HCT116 (cell line): ENCODE data around the gene ARHGDIA. TPM values are rescaled to one million over a fixed set of nuclear protein-coding genes. Genes with fewer than 3 reads are reported as not detected.

ENCODE experiments used
- ATAC-seq: fragments of 200-7000 bp; cut with Tn5 transposase; 2 replicates; pipeline ENCODE4 v1.9.1; 2020; ENCODE audit warnings: mild to moderate bottlenecking, moderate library complexity
- BruUV-seq: library from RNA; stranded (reverse); fragments of 400-500 nt; replicated peaks from 2 replicates; lab custom pipeline; 2021; lab: Mats Ljungman, UMichigan
- CTCF ChIA-PET: fragments of 300-600 bp; sonication (Branson Sonifier 250); formaldehyde crosslinking; loops from one replicate; lab custom pipeline; 2021; ENCODE audit warnings: antibody characterized with exemption; lab: Charles Lee
- POLR2A ChIA-PET: fragments of 300-600, 350-600 bp; sonication (Branson Sonifier 250); formaldehyde crosslinking; loops from one replicate; lab custom pipeline; 2021; ENCODE audit warnings: antibody characterized with exemption; lab: Charles Lee
- RAD21 ChIA-PET, 2 experiments: fragments of 300-600 bp; sonication (Branson Sonifier 250); formaldehyde crosslinking; loops; one replicate each; lab custom pipeline; 2023; ENCODE audit warnings: low total read pairs in 2 of 2; ENCODE audit not compliant: uncharacterized antibody in 2 of 2, unreplicated experiment in 2 of 2, low non-redundant PET in 1 of 2; lab: Charles Lee
- DNase-seq: peaks from one replicate; pipeline ENCODE4 v3.0.0-alpha.2; 2010; ENCODE audit warnings: low read depth, low spot score
- H2AFZ ChIP-seq: fragments of 200-600 bp; shearing (Covaris generic), sonication (generic); 2 replicates; pipeline ENCODE4 v1.6.1; 2017; ENCODE audit warnings: low read depth, mixed run types, mixed read lengths, antibody characterized with exemption, low read length; ENCODE audit not compliant: poor library complexity, severe bottlenecking
- H3K27ac ChIP-seq: 2 replicates; pipeline ENCODE4 v1.5.1; 2012; ENCODE audit warnings: low read depth, low read length
- H3K27me3 ChIP-seq: fragments of 200-600 bp; sonication (generic); 2 replicates; pipeline ENCODE4 v1.6.1; 2016; ENCODE audit warnings: mixed run types, low read length, mixed read lengths; ENCODE audit not compliant: insufficient read depth
- H3K36me3 ChIP-seq, 2 experiments: fragments of 200-500 bp in 1 of 2; fragments of 200-600 bp in 1 of 2; sonication (Bioruptor generic) in 1 of 2; sonication (generic) in 1 of 2; 2 replicates each; pipeline versions ENCODE4 v1.5.1 to v1.6.1; 2014 to 2016; ENCODE audit warnings: low read length in 2 of 2, inconsistent platforms in 1 of 2, mixed read lengths in 1 of 2, mixed run types in 1 of 2; ENCODE audit not compliant: insufficient read depth in 2 of 2, control insufficient read depth in 1 of 2
- H3K4me1 ChIP-seq, 2 experiments: fragments of 200-600 bp in 1 of 2; sonication (generic) in 1 of 2; 2 replicates each; pipeline versions ENCODE4 v1.5.1 to v1.6.1; 2012 to 2017; ENCODE audit warnings: low read length in 2 of 2, inconsistent platforms in 1 of 2, mild to moderate bottlenecking in 1 of 2, mixed read lengths in 1 of 2, mixed run types in 1 of 2, moderate library complexity in 1 of 2; ENCODE audit not compliant: insufficient read depth in 2 of 2, control insufficient read depth in 1 of 2
- H3K4me2 ChIP-seq: fragments of 200-600 bp; sonication (generic); 2 replicates; pipeline ENCODE4 v1.6.1; 2017; ENCODE audit warnings: mixed run types, low read length, mixed read lengths
- H3K4me3 ChIP-seq, 2 experiments: fragments of 200-600 bp in 1 of 2; sonication (generic) in 1 of 2; replicated peaks in 1 of 2; 2 replicates each; pipeline ENCODE4 v1.5.1; 2011 to 2016; ENCODE audit warnings: low read length in 2 of 2, control low read depth in 1 of 2, low read depth in 1 of 2, mild to moderate bottlenecking in 1 of 2, mixed read lengths in 1 of 2, mixed run types in 1 of 2
- H3K79me2 ChIP-seq: fragments of 200-600 bp; sonication (generic); 2 replicates; pipeline ENCODE4 v1.6.1; 2017; ENCODE audit warnings: mild to moderate bottlenecking, mixed run types, low read length, moderate library complexity, mixed read lengths; ENCODE audit not compliant: insufficient read depth
- H3K9ac ChIP-seq: fragments of 200-600 bp; sonication (generic); 2 replicates; pipeline ENCODE4 v1.6.1; 2016; ENCODE audit warnings: low read length, mixed read lengths
- H3K9me2 ChIP-seq: fragments of 200-600 bp; sonication (generic), shearing (Covaris generic); 2 replicates; pipeline ENCODE4 v1.6.1; 2017; ENCODE audit warnings: mixed run types, mild to moderate bottlenecking, moderate library complexity; ENCODE audit not compliant: insufficient read depth
- H3K9me3 ChIP-seq, 2 experiments: fragments of 200-500 bp in 1 of 2; fragments of 200-600 bp in 1 of 2; sonication (Bioruptor generic) in 1 of 2; sonication (generic) in 1 of 2; 2 replicates each; pipeline ENCODE4 v1.6.1; 2014 to 2017; ENCODE audit warnings: low read length in 2 of 2, mixed read lengths in 2 of 2, inconsistent platforms in 1 of 2, low read depth in 1 of 2, mild to moderate bottlenecking in 1 of 2, mixed run types in 1 of 2, moderate library complexity in 1 of 2; ENCODE audit not compliant: control insufficient read depth in 1 of 2, insufficient read depth in 1 of 2
- H4K20me1 ChIP-seq: fragments of 200-600 bp; sonication (generic), shearing (Covaris generic); 2 replicates; pipeline ENCODE4 v1.6.1; 2017; ENCODE audit warnings: mixed run types, mild to moderate bottlenecking, moderate library complexity; ENCODE audit not compliant: insufficient read depth
- CBX3 ChIP-seq: IDR thresholded peaks from 2 replicates; pipeline ENCODE4 v1.6.1; 2012; ENCODE audit warnings: low read depth
- CEBPB ChIP-seq: IDR thresholded peaks from 2 replicates; pipeline ENCODE4 v1.6.1; 2012; ENCODE audit warnings: low read depth
- ELF1 ChIP-seq: IDR thresholded peaks from 2 replicates; pipeline ENCODE4 v1.6.1; 2012; ENCODE audit warnings: low read depth, borderline replicate concordance
- EZH2phosphoT487 ChIP-seq: fragments of 200-600 bp; IDR thresholded peaks from 2 replicates; pipeline ENCODE4 v1.6.1; 2018; ENCODE audit warnings: antibody characterized with exemption, borderline replicate concordance
- POLR2A ChIP-seq: IDR thresholded peaks from 2 replicates; pipeline ENCODE4 v1.7.0; 2011; ENCODE audit warnings: borderline replicate concordance; ENCODE audit not compliant: insufficient read depth, insufficient read length; ENCODE audit errors: extremely low read depth
- POLR2AphosphoS5 ChIP-seq: IDR thresholded peaks from 2 replicates; pipeline ENCODE4 v1.6.1; 2011; ENCODE audit warnings: mild to moderate bottlenecking, low read depth, low read length, moderate library complexity
- RAD21 ChIP-seq: IDR thresholded peaks from 2 replicates; pipeline ENCODE4 v1.6.1; 2012; ENCODE audit warnings: low read depth, mild to moderate bottlenecking
- SP1 ChIP-seq: IDR thresholded peaks from 2 replicates; pipeline ENCODE4 v1.6.1; 2012; ENCODE audit warnings: low read depth
- SRF ChIP-seq: IDR thresholded peaks from 2 replicates; pipeline ENCODE4 v1.6.1; 2012; ENCODE audit warnings: low read depth
- YY1 ChIP-seq: IDR thresholded peaks from 2 replicates; pipeline ENCODE4 v1.6.1; 2011; ENCODE audit warnings: low read length, low read depth, moderate library complexity, mild to moderate bottlenecking; ENCODE audit not compliant: insufficient replicate concordance; ENCODE audit errors: extremely low read depth
- ZFX ChIP-seq: fragments of 450-650 bp; IDR thresholded peaks from 2 replicates; pipeline ENCODE4 v1.6.1; 2017
- ZNF274 ChIP-seq: fragments of 200-500 bp; sonication (Bioruptor generic); IDR thresholded peaks from 2 replicates; pipeline ENCODE4 v1.6.1; 2014; ENCODE audit warnings: mild to moderate bottlenecking, low read depth, low read length, inconsistent platforms
- intact Hi-C: fragments of 100-400 bp; cut with micrococcal nuclease; formaldehyde crosslinking; loops from 2 replicates; pipeline ENCODE4 v1.10.0; 2022
- total RNA-seq: library from RNA; stranded (reverse); gene quantifications from one replicate; pipeline ENCODE4 v1.2.1, GENCODE V29; 2021; ENCODE audit not compliant: unreplicated experiment
- TF ChIP-seq, protein P1 (sequence below): IDR thresholded peaks from 2 replicates; pipeline ENCODE4 v1.6.1; 2012
- TF ChIP-seq, protein P2 (sequence below): IDR thresholded peaks from 2 replicates; pipeline ENCODE4 v1.6.1; 2011; ENCODE audit warnings: mild to moderate bottlenecking, low read length, moderate library complexity; ENCODE audit not compliant: insufficient replicate concordance; ENCODE audit errors: extremely low read depth

Gene ARHGDIA
- total RNA-seq, 1 experiment from 2014 or later = 554 TPM

DNA sequence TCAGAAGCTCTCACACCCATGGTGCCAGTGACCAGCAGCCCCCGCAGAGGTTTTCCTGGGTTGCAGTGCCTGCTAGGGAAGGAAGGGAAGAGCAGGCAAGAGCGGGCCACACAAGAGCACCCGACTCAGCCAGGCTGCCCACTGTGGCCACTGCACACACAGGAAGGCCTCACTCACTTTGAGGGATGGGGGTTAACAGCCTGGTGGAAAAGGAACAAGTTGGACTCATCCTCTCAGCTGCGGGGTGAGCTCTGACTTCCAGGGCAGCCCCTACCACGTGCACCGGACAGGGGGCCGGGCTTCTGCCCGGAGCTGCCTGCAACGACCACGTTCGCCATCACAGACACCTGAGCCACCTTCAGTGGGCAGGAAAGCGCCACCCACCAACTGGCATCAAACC is 18.9 kb downstream of the ARHGDIA start:
- Histone ChIP-seq H3K9me2 (no peaks in the 10 kb centered on the region), H3K4me3 (no peak overlapping the region), H3K27ac (no peak overlapping the region), H3K9ac (no peak overlapping the region), H3K4me2 (no peak overlapping the region), H3K27me3 (no peaks in the 10 kb centered on the region), H2AFZ (no peak overlapping the region), H3K79me2 (peaks cover 70% of the 10 kb centered on the region), H3K9me3 (no peaks in the 10 kb centered on the region), H4K20me1 (peaks cover 1% of the 10 kb centered on the region; the same call in 1 of the 2 replicates), H3K4me1 (no peaks in the 10 kb centered on the region; a peak in 1 of 4 replicates), H3K36me3 (peaks cover 63 to 68% of the 10 kb centered on the region in 2 experiments)
- CTCF ChIA-PET = interaction anchor here (0.7 kb wide), 1 partner anchor 30 kb away, joined by 3 read pairs; no protein-coding TSS in a partner anchor
- ATAC-seq (no peak), DNase-seq (no peak)
- no peak for TF ChIP-seq YY1
- no peak for TF ChIP-seq CBX3
- no peak for TF ChIP-seq RAD21
- no peak for TF ChIP-seq SRF
- TF ChIP-seq, protein P1, sequence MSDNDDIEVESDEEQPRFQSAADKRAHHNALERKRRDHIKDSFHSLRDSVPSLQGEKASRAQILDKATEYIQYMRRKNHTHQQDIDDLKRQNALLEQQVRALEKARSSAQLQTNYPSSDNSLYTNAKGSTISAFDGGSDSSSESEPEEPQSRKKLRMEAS = no peak
- no peak for TF ChIP-seq EZH2phosphoT487
- TF ChIP-seq SP1 = no peak
- TF ChIP-seq CEBPB = no peak
- no peak for TF ChIP-seq ZFX
- TF ChIP-seq POLR2AphosphoS5 = no peak
- no peak for TF ChIP-seq POLR2A
- TF ChIP-seq ELF1 = no peak
- no peak for TF ChIP-seq ZNF274
- TF ChIP-seq, protein P2, sequence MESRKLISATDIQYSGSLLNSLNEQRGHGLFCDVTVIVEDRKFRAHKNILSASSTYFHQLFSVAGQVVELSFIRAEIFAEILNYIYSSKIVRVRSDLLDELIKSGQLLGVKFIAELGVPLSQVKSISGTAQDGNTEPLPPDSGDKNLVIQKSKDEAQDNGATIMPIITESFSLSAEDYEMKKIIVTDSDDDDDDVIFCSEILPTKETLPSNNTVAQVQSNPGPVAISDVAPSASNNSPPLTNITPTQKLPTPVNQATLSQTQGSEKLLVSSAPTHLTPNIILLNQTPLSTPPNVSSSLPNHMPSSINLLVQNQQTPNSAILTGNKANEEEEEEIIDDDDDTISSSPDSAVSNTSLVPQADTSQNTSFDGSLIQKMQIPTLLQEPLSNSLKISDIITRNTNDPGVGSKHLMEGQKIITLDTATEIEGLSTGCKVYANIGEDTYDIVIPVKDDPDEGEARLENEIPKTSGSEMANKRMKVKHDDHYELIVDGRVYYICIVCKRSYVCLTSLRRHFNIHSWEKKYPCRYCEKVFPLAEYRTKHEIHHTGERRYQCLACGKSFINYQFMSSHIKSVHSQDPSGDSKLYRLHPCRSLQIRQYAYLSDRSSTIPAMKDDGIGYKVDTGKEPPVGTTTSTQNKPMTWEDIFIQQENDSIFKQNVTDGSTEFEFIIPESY = no peak
- no TSS peak for BruUV-seq
- RAD21 ChIA-PET = no interaction called here
- intact Hi-C loops = no loop called here
- POLR2A ChIA-PET = interaction anchor here (1.2 to 1.6 kb wide), 2 partner anchors 9 to 11 kb away, joined by 3 read pairs; no protein-coding TSS in a partner anchor
